ENCODE measurements around the gene SPAM1.
"Not testable (repeated sequence)": the region's sequence is repeated elsewhere in the genome, so short reads cannot be mapped to it uniquely, and the experiment has no call there.

SPAM1 gene, protein sequence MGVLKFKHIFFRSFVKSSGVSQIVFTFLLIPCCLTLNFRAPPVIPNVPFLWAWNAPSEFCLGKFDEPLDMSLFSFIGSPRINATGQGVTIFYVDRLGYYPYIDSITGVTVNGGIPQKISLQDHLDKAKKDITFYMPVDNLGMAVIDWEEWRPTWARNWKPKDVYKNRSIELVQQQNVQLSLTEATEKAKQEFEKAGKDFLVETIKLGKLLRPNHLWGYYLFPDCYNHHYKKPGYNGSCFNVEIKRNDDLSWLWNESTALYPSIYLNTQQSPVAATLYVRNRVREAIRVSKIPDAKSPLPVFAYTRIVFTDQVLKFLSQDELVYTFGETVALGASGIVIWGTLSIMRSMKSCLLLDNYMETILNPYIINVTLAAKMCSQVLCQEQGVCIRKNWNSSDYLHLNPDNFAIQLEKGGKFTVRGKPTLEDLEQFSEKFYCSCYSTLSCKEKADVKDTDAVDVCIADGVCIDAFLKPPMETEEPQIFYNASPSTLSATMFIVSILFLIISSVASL
- total RNA-seq = 0 reads per million in 2 donors

DNA sequence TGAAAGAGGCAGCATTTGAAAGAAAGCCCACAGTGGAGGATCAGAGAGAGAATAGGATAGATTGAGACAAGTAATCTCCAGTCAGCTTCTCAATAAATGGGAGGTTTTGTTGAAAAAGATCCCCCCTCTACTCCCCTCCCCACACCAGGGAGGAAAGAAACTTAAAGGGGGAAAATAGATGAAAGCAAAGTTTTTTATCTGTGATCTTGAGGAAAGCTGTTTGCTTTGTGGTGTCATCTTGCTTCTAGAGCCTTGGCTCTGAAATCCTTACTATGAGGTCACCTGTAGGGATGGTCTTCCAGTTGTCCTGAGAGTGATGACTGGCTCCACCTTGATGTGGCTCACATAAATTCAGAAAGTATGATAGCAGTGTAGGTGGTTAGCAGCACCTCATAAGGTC lies at the start of gene SPAM1:
Gene SPAM1, plus strand, starts transcription at position 301 of the 400 bp plus-strand sequence. CDS start 28,330 bp downstream, outside the sequence.
- DNase-seq = no peak

DNA sequence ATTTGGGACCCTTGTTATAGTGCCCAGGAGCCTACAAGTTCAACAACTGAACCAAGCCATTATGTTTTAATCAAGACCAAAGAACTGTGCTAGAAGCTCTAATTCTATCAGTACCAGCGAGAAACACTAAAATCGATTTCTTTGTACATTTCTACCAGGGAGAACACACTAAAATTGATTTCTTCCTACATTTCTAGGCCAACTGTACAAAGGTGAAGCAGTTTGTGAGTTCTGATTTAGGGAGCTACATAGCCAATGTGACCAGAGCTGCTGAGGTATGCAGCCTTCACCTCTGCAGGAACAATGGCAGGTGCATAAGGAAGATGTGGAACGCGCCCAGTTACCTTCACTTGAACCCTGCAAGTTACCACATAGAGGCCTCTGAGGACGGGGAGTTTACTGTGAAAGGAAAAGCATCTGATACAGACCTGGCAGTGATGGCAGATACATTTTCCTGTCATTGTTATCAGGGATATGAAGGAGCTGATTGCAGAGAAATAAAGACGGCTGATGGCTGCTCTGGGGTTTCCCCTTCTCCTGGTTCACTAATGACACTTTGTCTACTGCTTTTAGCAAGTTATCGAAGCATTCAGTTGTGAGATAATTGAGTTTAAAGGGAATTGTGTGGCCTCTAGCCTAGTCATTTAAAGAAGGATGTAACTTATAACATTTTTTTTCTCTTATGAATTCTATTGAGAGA lies 48.3 kb upstream of the SPAM1 start:
- DNase-seq = no peak

DNA sequence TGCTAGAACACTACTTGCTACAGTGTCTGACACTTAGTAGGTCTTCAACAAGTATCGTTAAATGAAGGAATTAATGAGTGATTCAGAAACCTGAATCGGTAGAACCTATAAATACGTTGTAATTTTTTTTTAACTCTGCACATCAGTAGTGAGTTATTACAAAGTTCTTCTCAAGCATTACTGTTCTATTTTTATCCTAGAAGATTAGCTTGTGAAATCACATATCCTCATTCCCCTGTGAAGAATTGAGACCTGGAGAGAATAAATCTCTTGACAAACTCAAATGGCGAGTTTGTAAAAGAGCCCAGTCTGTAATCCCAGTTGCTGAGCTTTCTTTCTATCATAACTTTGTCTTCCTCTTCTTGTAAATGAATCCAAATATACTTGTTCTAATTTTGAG lies 45.4 kb upstream of the SPAM1 start:
- DNase-seq = no peak

GRCh38 chr7:123881300-123881699 lies 43.7 kb upstream of the SPAM1 start:
- DNase-seq = no peak

DNA sequence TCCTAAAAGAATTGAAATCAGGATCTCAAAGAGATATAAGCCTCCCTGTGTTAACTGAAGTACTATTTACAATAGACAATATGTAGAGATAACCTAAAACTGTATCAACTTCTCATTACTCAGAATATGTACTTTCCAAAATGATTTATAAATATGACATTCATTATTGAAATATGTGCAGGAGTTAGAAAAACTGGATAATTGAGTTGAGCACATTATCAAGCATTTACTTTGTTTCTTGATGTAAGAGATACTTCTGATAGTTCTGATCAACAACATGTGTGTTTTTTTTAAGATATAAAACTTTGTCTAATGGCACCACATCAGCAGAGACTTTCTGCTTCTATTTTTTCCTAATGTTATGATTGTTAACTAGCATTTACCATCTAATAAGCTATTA lies 41.9 kb upstream of the SPAM1 start:
- DNase-seq = no peak

- no peak for DNase-seq
Observed at GRCh38 chr7:123888192-123888591, 36.8 kb upstream of the SPAM1 start.

- not testable (repeated sequence) for DNase-seq
Observed at GRCh38 chr7:123894753-123895152, 30.3 kb upstream of the SPAM1 start.

DNA sequence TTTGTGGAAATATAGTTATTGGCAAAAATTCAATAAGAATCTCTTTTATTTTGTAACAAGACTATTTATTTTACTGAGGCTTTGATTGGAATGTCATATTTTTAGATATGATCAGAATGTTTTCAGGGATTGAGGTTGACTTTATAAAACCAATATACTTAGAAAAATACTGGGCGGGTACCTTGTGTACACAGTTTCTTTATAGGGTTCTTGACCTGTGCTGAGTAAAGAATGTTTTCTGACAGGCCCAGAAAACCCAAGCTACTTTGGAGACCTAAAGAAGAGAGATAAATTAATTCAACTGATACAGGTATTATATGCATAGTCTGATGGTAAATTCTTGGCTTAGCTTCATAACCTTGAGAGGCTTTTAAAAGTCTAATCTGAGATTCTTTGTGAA lies 23.9 kb upstream of the SPAM1 start:
- DNase-seq = no peak

- DNase-seq = no peak
Observed at GRCh38 chr7:123905714-123906113, 19.3 kb upstream of the SPAM1 start.

DNA sequence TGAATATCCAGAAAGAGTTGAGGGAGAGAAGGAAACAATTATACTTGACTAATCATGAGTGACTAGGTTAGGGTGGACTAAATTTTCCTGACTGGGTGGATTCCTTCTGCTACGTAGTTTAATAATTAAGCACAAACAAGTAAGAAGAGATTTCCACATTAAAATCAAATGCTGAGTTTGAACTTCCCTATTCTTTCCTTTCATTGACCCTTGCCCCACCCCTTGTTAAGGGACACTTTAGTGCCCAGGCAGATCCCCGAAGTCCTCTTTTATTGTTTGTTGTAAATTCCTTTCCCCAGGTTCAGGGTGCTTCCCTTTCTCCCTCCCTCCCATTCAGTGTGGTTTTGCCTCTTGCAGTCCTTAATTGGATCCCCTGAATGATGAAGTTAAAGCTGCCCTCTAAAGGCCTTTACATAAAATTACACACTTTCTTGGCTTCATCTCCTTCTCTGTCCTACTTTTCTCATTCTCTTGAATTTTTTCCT lies 8.8 kb upstream of the SPAM1 start:
- DNase-seq = no peak

DNA sequence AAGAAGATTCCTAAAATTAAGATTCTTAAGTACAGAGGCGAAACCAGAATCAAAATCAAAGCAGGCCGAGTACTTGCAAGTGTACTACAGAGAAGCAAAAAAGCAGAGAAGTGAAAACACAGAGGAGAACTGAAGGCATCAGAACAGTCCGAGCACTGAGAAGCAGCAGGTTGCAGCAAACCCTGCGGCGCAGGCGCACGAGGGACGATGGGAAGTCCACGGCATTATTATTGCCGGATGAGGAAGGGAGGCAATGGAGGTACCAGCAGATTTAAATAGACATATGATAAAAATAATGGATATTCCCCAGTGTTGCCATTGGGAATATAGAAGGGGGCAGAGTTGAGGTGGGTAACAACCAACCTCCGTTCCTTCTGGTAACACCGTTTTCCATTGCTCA lies 7.2 kb upstream of the SPAM1 start:
- no peak for DNase-seq

DNA sequence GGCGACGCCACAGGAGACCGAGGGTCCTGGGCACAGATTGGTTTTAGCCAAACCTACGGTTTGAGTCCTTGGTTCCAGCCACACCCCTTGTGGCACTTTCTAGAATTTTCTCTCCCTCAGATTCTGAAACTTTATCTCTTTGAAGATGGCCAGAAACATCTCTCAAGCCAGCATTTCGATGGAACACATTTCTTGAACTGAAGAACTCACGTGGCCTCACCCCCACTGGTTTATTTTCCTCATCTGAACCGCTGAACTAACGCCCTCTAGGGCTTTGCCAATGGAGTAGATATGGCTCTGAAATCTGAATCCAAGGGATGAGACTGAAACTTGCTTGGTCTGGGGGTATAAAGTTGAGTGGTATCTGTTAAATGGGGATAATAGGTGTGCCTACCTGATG lies 6.7 kb upstream of the SPAM1 start:
- DNase-seq = no peak

- no peak for DNase-seq
Observed at GRCh38 chr7:123923599-123923998, 1.4 kb upstream of the SPAM1 start.

DNA sequence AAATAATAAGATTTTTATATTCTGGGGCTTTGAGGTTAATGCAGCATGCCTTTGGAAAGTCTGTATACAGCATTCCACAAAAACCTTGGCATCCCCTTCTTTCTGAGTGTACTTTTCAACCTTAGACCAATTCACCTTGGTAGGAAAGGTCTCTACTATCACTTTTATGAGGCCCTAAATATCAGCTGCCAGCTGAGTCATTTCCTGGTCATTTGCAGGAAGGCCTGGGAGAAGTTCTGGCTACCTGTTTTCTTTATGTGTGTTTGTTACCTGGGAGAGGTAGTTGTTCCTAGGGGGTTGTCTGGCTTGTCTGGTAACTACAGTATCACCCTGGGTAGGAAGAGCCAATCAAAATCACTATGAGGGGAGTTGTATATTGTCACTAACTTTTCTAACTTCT lies 4.1 kb downstream of the SPAM1 start:
- no peak for DNase-seq

- DNase-seq = no peak
Observed at GRCh38 chr7:123929655-123930054, 4.6 kb downstream of the SPAM1 start.

DNA sequence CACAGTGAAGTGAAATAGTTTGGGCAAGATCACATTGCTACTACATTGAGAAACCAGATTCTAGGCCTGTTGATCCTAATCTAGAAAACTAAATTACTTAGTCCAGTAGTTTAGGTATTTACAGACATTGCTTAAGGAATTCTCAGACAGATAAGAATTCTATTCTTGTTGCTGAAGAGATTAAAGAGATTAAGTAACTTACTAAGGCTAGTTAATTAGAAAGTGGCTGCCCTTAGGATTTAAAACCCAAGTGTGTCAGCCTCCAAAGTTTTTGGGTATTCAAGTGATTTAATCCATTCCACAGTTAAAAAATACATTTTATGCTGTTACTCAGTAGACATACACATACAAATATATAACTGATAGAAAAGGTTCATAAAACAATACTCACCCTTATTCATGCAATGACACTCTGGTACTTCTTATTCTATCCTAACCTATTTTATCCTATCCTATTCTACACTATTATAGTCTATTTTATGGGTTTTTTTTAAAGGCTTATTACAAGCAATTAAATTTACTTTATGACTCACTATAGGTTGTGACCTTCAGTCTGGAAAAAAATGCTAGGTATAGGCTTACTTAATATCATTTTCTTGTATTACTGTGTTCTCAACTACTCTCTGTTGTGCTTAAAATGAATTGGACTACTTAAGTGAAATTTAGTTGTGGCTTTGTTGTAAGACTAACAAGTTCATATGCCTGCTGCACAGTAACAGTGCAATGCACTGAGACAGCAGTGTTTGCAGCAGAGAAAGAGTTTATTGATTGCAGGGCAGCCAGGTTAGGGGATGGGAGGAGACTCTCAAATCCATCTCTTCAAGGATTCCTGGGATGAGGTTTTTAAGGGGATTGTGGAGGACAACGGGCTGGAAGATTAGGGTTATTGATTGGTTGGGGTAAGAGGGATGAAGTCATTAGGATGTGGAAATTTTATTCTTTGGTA lies 10.7 kb downstream of the SPAM1 start:
- no peak for DNase-seq

GRCh38 chr7:123936388-123936787 lies 11.3 kb downstream of the SPAM1 start:
- no peak for DNase-seq

DNA sequence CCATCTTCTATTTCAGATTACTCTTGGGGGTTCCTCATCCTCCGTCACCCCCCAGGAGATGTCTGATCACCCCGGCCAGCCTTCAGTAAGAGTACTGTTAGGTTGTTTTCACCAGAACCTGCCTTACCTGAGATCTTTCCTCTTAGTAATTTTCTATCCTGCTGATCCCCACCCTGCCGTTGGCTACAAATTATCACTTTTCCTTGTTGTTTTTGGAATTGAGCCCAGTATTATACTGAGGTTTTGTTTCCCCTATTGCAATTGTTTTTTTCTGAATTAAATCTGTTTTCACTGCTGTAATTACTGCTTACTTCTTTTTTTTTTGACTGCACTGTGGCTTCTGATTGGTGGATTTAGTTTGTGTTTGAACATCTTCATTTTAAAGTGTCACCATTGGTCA lies 14.7 kb downstream of the SPAM1 start:
- DNase-seq = no peak

DNA sequence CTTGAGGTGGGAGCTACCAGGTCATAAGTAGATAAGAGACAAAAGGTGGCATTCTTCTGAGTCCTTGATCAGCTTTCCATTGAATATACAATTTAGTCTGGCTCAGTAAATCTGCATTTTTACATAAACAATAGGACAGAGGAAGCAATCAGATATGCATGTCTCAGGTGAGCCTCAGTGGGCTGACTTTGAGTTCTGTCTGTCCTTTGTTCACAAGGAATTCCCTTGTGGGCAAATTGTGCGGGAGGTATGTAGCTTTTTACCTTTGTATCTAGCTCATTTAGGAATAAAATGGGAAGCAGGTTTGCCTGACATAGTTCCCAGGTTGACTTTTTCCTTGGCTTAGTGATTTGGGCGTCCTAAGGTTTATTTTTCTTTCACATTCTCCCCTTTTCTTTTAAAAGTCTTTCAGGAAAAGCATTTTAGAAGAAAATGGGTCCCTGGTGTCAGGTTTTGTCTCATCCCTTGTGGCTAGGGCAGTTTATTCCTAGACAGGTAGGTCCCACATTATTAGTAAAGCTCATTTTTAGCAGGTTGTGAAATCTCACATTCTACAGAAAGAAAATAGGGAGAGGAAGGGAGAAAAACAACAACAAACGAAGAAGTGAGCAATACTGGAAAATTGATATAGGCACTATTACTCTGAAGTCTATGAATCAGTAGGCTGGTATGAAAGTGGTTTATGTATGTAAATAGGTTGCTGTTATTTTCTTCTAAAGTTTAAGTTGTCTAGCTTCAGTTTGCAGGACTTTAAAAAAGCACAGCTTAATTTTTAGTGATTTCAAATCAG lies 16.5 kb downstream of the SPAM1 start:
- DNase-seq = no peak

DNA sequence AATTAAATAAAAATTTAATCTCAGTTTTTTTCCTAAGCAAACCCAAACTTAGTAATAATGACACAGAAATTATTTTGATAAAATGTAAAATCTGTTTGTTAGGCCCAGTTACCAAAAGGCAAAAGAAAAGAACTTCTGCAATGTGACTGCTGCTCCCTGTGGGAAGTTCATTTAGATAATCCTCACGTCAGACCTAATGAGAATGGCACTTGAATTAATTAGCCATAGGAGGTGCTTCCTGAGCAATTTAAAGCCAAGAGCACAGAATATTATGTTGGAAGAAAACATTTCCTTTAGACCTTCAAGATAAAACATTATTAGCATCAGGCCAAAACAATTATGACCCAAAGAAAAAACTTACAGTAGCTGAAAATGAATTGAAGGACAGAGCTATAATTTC lies 19.4 kb downstream of the SPAM1 start:
- DNase-seq = no peak

- no peak for DNase-seq
Observed at GRCh38 chr7:123945938-123946337, 20.9 kb downstream of the SPAM1 start.

DNA sequence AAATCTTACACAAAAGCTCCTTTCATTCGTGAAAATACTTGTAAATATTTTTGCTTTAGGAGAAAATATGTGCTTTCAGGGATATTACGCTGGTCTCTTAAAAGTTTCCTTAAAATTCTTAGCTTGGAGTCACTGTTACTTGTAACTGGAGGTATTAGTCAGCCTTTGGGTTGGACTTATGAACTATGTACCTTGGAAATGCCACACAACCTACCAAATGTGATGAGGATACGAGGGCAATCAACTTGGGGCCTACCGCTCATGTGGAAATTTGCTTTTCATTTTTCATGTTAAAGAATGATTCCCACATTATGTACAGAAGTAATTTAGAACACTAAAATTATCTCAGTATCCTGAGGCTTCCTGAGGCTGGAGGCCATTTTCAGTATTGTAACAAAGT lies 23.1 kb downstream of the SPAM1 start:
- no peak for DNase-seq
